GM12891 (cell line): ENCODE results near the gene FAM13B.

Experiments used
- PAX5 ChIP-seq: IDR thresholded peaks from 2 replicates; pipeline ENCODE4 v1.6.1; 2011; ENCODE audit warnings: low read length, moderate library complexity, mild to moderate bottlenecking; ENCODE audit not compliant: insufficient read depth, severe bottlenecking
- POLR2A ChIP-seq: IDR thresholded peaks from 2 replicates; pipeline ENCODE4 v1.6.1; 2011; ENCODE audit warnings: low read depth, low read length, control low read depth
- POLR2AphosphoS5 ChIP-seq: IDR thresholded peaks from 2 replicates; pipeline ENCODE4 v1.6.1; 2011; ENCODE audit warnings: low read depth, low read length, control low read depth
- POU2F2 ChIP-seq: IDR thresholded peaks from 2 replicates; pipeline ENCODE4 v1.6.1; 2011; ENCODE audit warnings: low read depth, mild to moderate bottlenecking, control low read depth, low read length, moderate library complexity
- SPI1 ChIP-seq: IDR thresholded peaks from 2 replicates; pipeline ENCODE4 v1.6.1; 2011; ENCODE audit warnings: low read depth, low read length, control low read depth
- TAF1 ChIP-seq: IDR thresholded peaks from 2 replicates; pipeline ENCODE4 v1.6.1; 2011; ENCODE audit warnings: low read depth, low read length, control low read depth

DNA sequence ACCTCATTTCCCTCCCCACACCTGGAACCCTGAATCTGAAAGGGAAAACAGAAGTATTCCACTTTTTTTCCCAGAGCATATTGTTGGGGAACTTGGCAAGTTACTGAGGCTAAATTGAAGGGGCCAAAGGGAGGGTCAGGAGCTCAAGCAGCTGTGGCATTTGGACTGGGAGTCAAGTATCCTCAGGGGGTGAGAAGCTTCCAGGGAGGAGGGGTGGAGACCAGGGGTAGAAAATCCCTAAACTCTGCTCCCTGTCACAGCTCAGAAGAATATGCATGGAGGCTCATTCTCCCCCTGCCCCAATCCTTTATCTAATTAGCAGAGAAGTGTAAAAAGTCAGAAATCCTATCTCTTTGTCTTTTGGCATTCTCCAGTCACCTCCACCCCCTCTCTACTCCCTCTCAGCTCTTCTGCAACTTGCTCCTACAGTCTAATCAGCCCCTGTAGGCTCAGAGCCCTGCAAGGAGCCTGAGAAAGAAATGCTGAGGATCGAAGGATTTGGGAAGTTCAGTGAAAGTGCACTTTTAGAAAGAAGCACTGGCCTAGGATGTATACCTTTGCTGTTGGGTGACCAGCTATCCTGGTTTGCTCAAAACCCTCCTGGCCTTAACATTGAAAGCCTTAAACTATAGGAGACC, 45.2 kb upstream of the FAM13B start:
- TF ChIP-seq POU2F2: no peak
- no peak for TF ChIP-seq POLR2AphosphoS5
- TF ChIP-seq POLR2A: no peak
- TF ChIP-seq TAF1: no peak
- TF ChIP-seq PAX5: no peak
- no peak for TF ChIP-seq SPI1
